Body of pancreas (tissue), 4 donors: Measurements from ENCODE around the gene PRODH. TPM values are rescaled to one million over a fixed set of nuclear protein-coding genes. Genes with fewer than 3 reads are reported as not detected.

Source experiments
- ATAC-seq: fragments of 150-250 bp; one replicate; pipeline ENCODE4 v1.9.1; 2016
- DNase-seq, 4 donors: peaks; one replicate each; pipeline ENCODE4 v3.0.0-alpha.2; 2019
- H3K27ac ChIP-seq, 4 donors: fragments of 200-600 bp; sonication (generic); 1 replicate in 3 of 4; 2 replicates in 1 of 4; pipeline versions ENCODE4 v1.5.1 to v1.6.1; 2016 to 2019; ENCODE audit warnings: mild to moderate bottlenecking in 1 of 4, mixed read lengths in 1 of 4, moderate library complexity in 1 of 4
- H3K27me3 ChIP-seq, 2 donors: fragments of 200-600 bp; sonication (generic); one replicate each; pipeline ENCODE4 v1.6.0; 2016; ENCODE audit warnings: mild to moderate bottlenecking in 1 of 2
- H3K36me3 ChIP-seq, 2 donors: fragments of 200-600 bp; sonication (generic); replicated peaks in 1 of 2; 2 replicates each; pipeline ENCODE4 v1.5.1; 2016; ENCODE audit warnings: low read depth in 2 of 2; ENCODE audit not compliant: insufficient read depth in 1 of 2
- H3K4me1 ChIP-seq: fragments of 200-600 bp; sonication (generic); one replicate; pipeline ENCODE4 v1.6.0; 2016
- H3K4me3 ChIP-seq, 2 donors: fragments of 200-600 bp; sonication (generic); 1 replicate in 1 of 2; 2 replicates in 1 of 2; pipeline ENCODE4 v1.5.1; 2016 to 2019
- H3K9me3 ChIP-seq, 3 donors: fragments of 200-600 bp; sonication (generic); 1 replicate in 2 of 3; 2 replicates in 1 of 3; pipeline ENCODE4 v1.5.1; 2016
- POLR2A ChIP-seq, 3 donors: fragments of 450-650 bp; IDR thresholded peaks; one replicate each; pipeline ENCODE4 v1.6.1; 2016; ENCODE audit warnings: antibody characterized with exemption in 3 of 3, mild to moderate bottlenecking in 2 of 3
- WGBS, 2 donors: methylation state at CpG; one replicate each; pipeline ENCODE4 v1.1.5; 2017; 5-methylcytosine and 5-hydroxymethylcytosine counted together
- intact Hi-C: fragments of 100-400 bp; cut with DNase I; formaldehyde crosslinking; loops from one replicate; pipeline ENCODE4 v1.15.1; 2023
- total RNA-seq, 2 donors: library from RNA; depleted of rRNA; stranded (reverse); fragments of >200 nt; gene quantifications; one replicate each; pipeline ENCODE4 v1.1.0, GENCODE V29; 2016
- TF ChIP-seq, protein P1 (sequence below), 7 experiments: fragments of 450-650 bp in 4 of 7; fragments of 200-600 bp in 3 of 7; sonication (generic) in 3 of 7; IDR thresholded peaks; one replicate each; pipeline ENCODE4 v1.5.1; 2016 to 2019; ENCODE audit warnings: antibody characterized with exemption in 7 of 7

The PRODH gene, protein sequence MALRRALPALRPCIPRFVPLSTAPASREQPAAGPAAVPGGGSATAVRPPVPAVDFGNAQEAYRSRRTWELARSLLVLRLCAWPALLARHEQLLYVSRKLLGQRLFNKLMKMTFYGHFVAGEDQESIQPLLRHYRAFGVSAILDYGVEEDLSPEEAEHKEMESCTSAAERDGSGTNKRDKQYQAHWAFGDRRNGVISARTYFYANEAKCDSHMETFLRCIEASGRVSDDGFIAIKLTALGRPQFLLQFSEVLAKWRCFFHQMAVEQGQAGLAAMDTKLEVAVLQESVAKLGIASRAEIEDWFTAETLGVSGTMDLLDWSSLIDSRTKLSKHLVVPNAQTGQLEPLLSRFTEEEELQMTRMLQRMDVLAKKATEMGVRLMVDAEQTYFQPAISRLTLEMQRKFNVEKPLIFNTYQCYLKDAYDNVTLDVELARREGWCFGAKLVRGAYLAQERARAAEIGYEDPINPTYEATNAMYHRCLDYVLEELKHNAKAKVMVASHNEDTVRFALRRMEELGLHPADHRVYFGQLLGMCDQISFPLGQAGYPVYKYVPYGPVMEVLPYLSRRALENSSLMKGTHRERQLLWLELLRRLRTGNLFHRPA
- 10 to 100 TPM in 1 of 2 donors, 1 to 10 TPM in 1; 1.0 to 11.5 TPM for total RNA-seq

DNA sequence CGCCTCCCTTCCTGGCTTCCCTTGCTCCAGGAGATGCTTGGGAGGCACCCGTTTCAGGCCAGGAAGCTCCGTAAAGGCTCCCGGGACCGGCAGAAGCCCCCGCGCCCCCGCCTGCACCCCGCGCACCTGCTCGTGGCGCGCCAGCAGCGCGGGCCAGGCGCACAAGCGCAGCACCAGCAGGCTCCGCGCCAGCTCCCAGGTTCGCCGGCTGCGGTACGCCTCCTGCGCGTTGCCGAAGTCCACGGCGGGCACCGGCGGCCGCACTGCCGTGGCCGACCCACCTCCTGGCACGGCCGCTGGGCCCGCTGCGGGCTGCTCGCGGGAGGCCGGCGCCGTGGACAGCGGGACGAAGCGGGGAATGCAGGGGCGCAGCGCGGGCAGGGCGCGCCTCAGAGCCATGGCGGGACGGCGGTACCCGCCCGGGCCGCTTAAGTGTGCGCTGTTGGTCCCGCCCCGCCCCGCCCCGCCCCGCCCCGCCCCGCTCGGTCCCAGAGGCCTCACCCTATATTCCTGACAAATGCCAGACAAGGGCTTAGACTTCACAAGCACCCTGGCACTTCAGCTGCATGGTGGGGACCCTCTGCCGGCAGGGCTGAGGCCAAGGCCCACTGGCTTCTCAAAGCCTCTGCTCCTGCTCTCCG lies at the start of gene PRODH:
Gene PRODH (minus strand): TSS at position 405 of the 641 bp plus-strand sequence. CDS start 6 bp downstream, at position 399.
- no peaks in the 10 kb centered on the region for H3K9me3 ChIP-seq
- intact Hi-C loops = no loop called here
- no peaks in the 10 kb centered on the region for H3K36me3 ChIP-seq
- H3K27me3 ChIP-seq = no peaks in the 10 kb centered on the region
- ATAC-seq (peak; percentile 74), DNase-seq (no peak)
- no peak for TF ChIP-seq POLR2A (IDR thresholded peaks at IDR 0.05)
- TF ChIP-seq, protein P1, sequence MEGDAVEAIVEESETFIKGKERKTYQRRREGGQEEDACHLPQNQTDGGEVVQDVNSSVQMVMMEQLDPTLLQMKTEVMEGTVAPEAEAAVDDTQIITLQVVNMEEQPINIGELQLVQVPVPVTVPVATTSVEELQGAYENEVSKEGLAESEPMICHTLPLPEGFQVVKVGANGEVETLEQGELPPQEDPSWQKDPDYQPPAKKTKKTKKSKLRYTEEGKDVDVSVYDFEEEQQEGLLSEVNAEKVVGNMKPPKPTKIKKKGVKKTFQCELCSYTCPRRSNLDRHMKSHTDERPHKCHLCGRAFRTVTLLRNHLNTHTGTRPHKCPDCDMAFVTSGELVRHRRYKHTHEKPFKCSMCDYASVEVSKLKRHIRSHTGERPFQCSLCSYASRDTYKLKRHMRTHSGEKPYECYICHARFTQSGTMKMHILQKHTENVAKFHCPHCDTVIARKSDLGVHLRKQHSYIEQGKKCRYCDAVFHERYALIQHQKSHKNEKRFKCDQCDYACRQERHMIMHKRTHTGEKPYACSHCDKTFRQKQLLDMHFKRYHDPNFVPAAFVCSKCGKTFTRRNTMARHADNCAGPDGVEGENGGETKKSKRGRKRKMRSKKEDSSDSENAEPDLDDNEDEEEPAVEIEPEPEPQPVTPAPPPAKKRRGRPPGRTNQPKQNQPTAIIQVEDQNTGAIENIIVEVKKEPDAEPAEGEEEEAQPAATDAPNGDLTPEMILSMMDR (IDR thresholded peaks at IDR 0.05) = no peak
- no peak within 1 kb of the TSS for H3K27ac ChIP-seq
- no peaks in the 10 kb centered on the region for H3K4me1 ChIP-seq
- H3K4me3 ChIP-seq = no peak within 1 kb of the TSS
- no CpG with 5 or more reads among the region's 67 CpGs for WGBS, 2 donors

DNA sequence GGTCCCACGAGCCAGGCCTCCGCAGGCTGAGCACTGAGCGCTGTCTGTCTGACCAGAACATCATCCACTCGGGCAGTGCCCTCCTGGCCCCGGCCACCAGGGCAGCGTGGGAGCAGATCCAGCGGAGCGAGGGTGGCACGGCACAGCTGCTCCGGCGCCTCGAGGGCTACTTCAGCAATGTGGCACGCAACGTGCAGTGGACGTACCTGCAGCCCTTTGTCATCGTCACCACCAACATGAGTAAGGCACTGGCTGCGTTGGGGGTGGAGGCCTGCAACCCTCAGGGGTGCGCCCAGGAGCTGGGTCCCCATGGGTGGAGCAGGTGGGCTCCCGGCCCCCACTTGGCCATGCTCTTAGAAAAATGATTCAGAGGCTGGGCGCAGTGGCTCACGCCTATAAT lies 49.7 kb upstream of the PRODH start:
- Histone ChIP-seq H3K27ac (no peak overlapping the region), H3K4me3 (no peak overlapping the region), H3K36me3 (no peaks in the 10 kb centered on the region), H3K4me1 (no peaks in the 10 kb centered on the region), H3K27me3 (no peaks in the 10 kb centered on the region), H3K9me3 (no peaks in the 10 kb centered on the region)
- DNase-seq = no peak
- WGBS, 2 donors = 94 to 96% methylated on average over 12 to 21 of the region's 21 CpGs
- no peak for ATAC-seq
- TF ChIP-seq, protein P1 (IDR thresholded peaks at IDR 0.05) = no peak
- no peak for TF ChIP-seq POLR2A (IDR thresholded peaks at IDR 0.05)
- intact Hi-C loops = no loop called here

DNA sequence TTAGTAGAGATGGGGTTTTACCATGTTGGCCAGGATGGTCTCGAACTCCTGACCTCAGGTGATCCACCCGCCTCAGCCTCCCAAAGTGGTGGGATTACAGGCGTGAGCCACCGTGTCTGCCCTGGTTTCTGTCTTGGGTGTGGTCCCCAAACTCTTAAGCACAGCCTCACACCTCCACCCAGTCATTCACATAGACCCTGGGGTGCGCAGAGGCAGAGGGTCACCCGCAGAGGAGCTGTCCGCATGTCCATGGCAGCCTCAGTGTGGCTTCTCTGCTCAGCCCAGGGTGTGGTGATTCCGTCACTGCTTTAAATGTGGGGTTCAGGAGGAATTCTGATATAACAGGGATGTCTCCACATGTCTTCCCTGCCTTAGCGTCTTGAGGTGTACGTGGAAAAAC lies 48.5 kb upstream of the PRODH start:
- DNase-seq = peak in 1 of 4 donors; percentile 5
- TF ChIP-seq POLR2A (IDR thresholded peaks at IDR 0.05) = no peak
- TF ChIP-seq, protein P1 (IDR thresholded peaks at IDR 0.05) = no peak
- H3K4me3 ChIP-seq = no peak overlapping the region
- ATAC-seq = no peak
- H3K4me1 ChIP-seq = no peaks in the 10 kb centered on the region
- no peak overlapping the region for H3K27ac ChIP-seq
- H3K36me3 ChIP-seq = no peaks in the 10 kb centered on the region
- H3K27me3 ChIP-seq = no peaks in the 10 kb centered on the region
- intact Hi-C loops = no loop called here
- 85 to 91% methylated on average over 8 to 10 of the region's 10 CpGs for WGBS, 2 donors
- H3K9me3 ChIP-seq = no peaks in the 10 kb centered on the region

DNA sequence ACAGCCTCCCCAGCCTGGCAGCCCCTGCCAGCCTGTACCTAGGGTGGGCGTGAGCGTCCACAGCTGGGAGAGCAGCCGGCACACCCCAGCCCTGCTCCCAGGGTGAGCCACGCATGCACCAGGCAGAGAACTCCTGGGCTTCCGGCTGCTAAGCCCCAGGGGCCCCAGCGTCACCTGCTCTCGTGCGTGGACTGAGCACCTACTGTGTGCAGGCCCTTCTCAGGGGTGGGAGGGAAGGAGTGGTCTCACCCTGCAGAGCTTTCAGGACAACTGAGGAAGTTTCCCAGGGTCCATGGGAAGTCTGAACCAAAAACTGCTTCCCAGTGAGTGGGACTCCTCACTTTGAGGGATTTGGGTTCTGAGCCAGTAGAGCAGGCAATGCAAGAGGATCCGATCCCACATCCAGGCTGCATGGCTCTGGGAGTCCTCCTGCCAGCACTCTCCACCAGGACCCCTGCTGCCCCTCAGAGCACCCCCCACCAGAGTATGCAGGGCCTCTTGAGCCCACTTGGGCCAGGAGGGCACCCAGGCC lies 47.1 kb upstream of the PRODH start:
- H3K4me3 ChIP-seq = no peak overlapping the region
- H3K27ac ChIP-seq = no peak overlapping the region
- TF ChIP-seq, protein P1 (IDR thresholded peaks at IDR 0.05) = no peak
- no peak for TF ChIP-seq POLR2A (IDR thresholded peaks at IDR 0.05)
- no peak for ATAC-seq
- intact Hi-C loops = no loop called here
- no peaks in the 10 kb centered on the region for H3K4me1 ChIP-seq
- H3K9me3 ChIP-seq = no peaks in the 10 kb centered on the region
- peak in 1 of 4 donors; percentile 4 for DNase-seq
- H3K36me3 ChIP-seq = no peaks in the 10 kb centered on the region
- 75 to 91% methylated on average over 4 to 9 of the region's 9 CpGs for WGBS, 2 donors
- no peaks in the 10 kb centered on the region for H3K27me3 ChIP-seq
